Fibroblast of skin of left biceps (primary cell): ENCODE data around the gene BLVRA.
A peak's percentile ranks its signal among the peaks of the same experiment; 100 is the strongest.
"Not testable (repeated sequence)": the region's sequence is repeated elsewhere in the genome, so short reads cannot be mapped to it uniquely, and the experiment has no call there.

Experiments used
- DNase-seq, 2 experiments: peaks; one replicate each; pipeline ENCODE4 v3.0.0-alpha.2; 2013; ENCODE audit warnings: low read depth in 2 of 2

The BLVRA gene

GRCh38 chr7:43758029-43758821 lies at the start of gene BLVRA:
Gene BLVRA, plus strand, starts transcription at chr7:43758680. Its CDS starts 12,479 bp downstream, at chr7:43771159.
- DNase-seq, result no peak

GRCh38 chr7:43711503-43711902 lies 47.0 kb upstream of the BLVRA start:
- DNase-seq, result no peak

- DNase-seq, result not testable (repeated sequence)
These were observed 42.5 kb upstream of the BLVRA start for GRCh38 chr7:43715966-43716365.

GRCh38 chr7:43716598-43716997 lies 41.9 kb upstream of the BLVRA start:
- DNase-seq, result no peak

GRCh38 chr7:43721193-43721806 lies 37.2 kb upstream of the BLVRA start:
- no peak for DNase-seq

GRCh38 chr7:43723007-43723341 lies 35.5 kb upstream of the BLVRA start:
- DNase-seq, result no peak

GRCh38 chr7:43725251-43725650 lies 33.2 kb upstream of the BLVRA start:
- no peak for DNase-seq

GRCh38 chr7:43726466-43726865 lies 32.0 kb upstream of the BLVRA start:
- DNase-seq, result peak; percentile 47

GRCh38 chr7:43727003-43727402 lies 31.5 kb upstream of the BLVRA start:
- DNase-seq, result no peak

- DNase-seq, result no peak
These were observed 31.0 kb upstream of the BLVRA start for GRCh38 chr7:43727494-43727893.

- DNase-seq, result peak; percentile 54 to 65
These were observed 29.1 kb upstream of the BLVRA start, which contains the start of gene COA1 for GRCh38 chr7:43729214-43729923. Gene COA1, minus strand, starts transcription at chr7:43729523. Its CDS starts 80,909 bp downstream, at chr7:43648614.

GRCh38 chr7:43729924-43730248 lies 28.6 kb upstream of the BLVRA start:
- no peak for DNase-seq

GRCh38 chr7:43731494-43731893 lies 27.0 kb upstream of the BLVRA start:
- DNase-seq, result not testable (repeated sequence)

GRCh38 chr7:43734575-43735332 lies 23.7 kb upstream of the BLVRA start:
- DNase-seq, result not testable (repeated sequence)

GRCh38 chr7:43735403-43735801 lies 23.1 kb upstream of the BLVRA start:
- no peak for DNase-seq

- no peak for DNase-seq
These were observed 22.5 kb upstream of the BLVRA start for GRCh38 chr7:43735802-43736603.

GRCh38 chr7:43737467-43738127 lies 20.9 kb upstream of the BLVRA start:
- no peak for DNase-seq

- no peak for DNase-seq
These were observed 15.8 kb upstream of the BLVRA start for GRCh38 chr7:43742692-43743091.

- no peak for DNase-seq
These were observed 11.0 kb upstream of the BLVRA start for GRCh38 chr7:43747328-43748105.

GRCh38 chr7:43749383-43749940 lies 9.0 kb upstream of the BLVRA start:
- DNase-seq, result no peak
